Nucleus accumbens (tissue), 56 donors: ENCODE data around the gene PNLIP.

Experiments
- DNase-seq, 56 donors: peaks; one replicate each; lab custom pipeline; 2025; lab: John Stamatoyannopoulos, UW

PNLIP gene

GRCh38 chr10:116612107-116612769 lies 66.5 kb downstream of the PNLIP start:
- DNase-seq = no peak

GRCh38 chr10:116613471-116613870 lies 67.7 kb downstream of the PNLIP start:
- no peak for DNase-seq

GRCh38 chr10:116614796-116615195 lies 69.1 kb downstream of the PNLIP start:
- no peak for DNase-seq

GRCh38 chr10:116615199-116615776 lies 69.6 kb downstream of the PNLIP start:
- no peak for DNase-seq
